ENCODE results near the gene RIN2. TPM values are rescaled to one million over a fixed set of nuclear protein-coding genes. Genes with fewer than 3 reads are reported as not detected.

Gene RIN2
- total and polyA plus RNA-seq, 7 experiments from 2014 or later: 0.57 to 20.8 (median 1.3) TPM; not detected in 3

GRCh38 chr20:19783966-19784401 is 25.9 kb downstream of the RIN2 start:
- Mint-ChIP-seq H3K27me3 (peaks cover 0 to 14% (median 6%) of the 10 kb centered on the region in 5 donors), H3K36me3 (no peaks in the 10 kb centered on the region), H3K9me3 (peaks cover 0 to 12% (median 0%) of the 10 kb centered on the region in 11 donors), H3K4me3 (no peak overlapping the region), H3K4me1 (peaks cover 0 to 6% (median 0%) of the 10 kb centered on the region in 7 donors), H3K27ac (no peak overlapping the region)
- H3K36me3 ChIP-seq (ENCODE audit: control insufficient read depth in 2 of 3, insufficient read depth in 3 of 3, low read length in 3 of 3): no peaks in the 10 kb centered on the region
- no peak overlapping the region for H3K27ac ChIP-seq (ENCODE audit: low read depth, low read length)
- ChIA-PET POLR2A (no interaction called here), CTCF (no interaction called here)
- H3K9me3 ChIP-seq (ENCODE audit: control insufficient read depth in 2 of 3, low read length in 3 of 3): no peaks in the 10 kb centered on the region
- intact Hi-C loops (cut with micrococcal nuclease): loop anchor here in 1 of 2 donors (10.0 kb wide), 1 partner anchor 211 kb away; no protein-coding TSS in a partner anchor
- ATAC-seq: no peak
- H3K27me3 ChIP-seq (ENCODE audit: control insufficient read depth in 2 of 2, insufficient read depth in 2 of 2, low read length in 2 of 2): no peaks in the 10 kb centered on the region
- no peak overlapping the region for H3K4me3 ChIP-seq (ENCODE audit: low read length)
- no peak for DNase-seq
- H3K4me1 ChIP-seq (ENCODE audit: control insufficient read depth in 2 of 2, insufficient read depth in 2 of 2, low read length in 2 of 2): no peaks in the 10 kb centered on the region

- ATAC-seq (peak; percentile 60), DNase-seq (no peak)
- ChIA-PET POLR2A (no interaction called here), CTCF (no interaction called here)
- peaks cover 0 to 6% (median 0%) of the 10 kb centered on the region in 7 donors for H3K4me1 Mint-ChIP-seq
- Histone ChIP-seq H3K27ac (ENCODE audit: low read depth, low read length) (no peak overlapping the region), H3K9me3 (ENCODE audit: control insufficient read depth in 2 of 3, low read length in 3 of 3) (no peaks in the 10 kb centered on the region), H3K4me1 (ENCODE audit: control insufficient read depth in 2 of 2, insufficient read depth in 2 of 2, low read length in 2 of 2) (no peaks in the 10 kb centered on the region), H3K27me3 (ENCODE audit: control insufficient read depth in 2 of 2, insufficient read depth in 2 of 2, low read length in 2 of 2) (no peaks in the 10 kb centered on the region), H3K4me3 (ENCODE audit: low read length) (no peak overlapping the region), H3K36me3 (ENCODE audit: control insufficient read depth in 2 of 3, insufficient read depth in 3 of 3, low read length in 3 of 3) (no peaks in the 10 kb centered on the region)
- H3K27me3 Mint-ChIP-seq: peaks cover 0 to 14% (median 6%) of the 10 kb centered on the region in 5 donors
- intact Hi-C loops (cut with micrococcal nuclease): loop anchor here (1.0 to 10.0 kb wide), 2 partner anchors 210 to 211 kb away; no protein-coding TSS in a partner anchor
- no peak overlapping the region for H3K4me3 Mint-ChIP-seq
- H3K27ac Mint-ChIP-seq: no peak overlapping the region
- H3K36me3 Mint-ChIP-seq: no peaks in the 10 kb centered on the region
- peaks cover 0 to 17% (median 0%) of the 10 kb centered on the region in 11 donors for H3K9me3 Mint-ChIP-seq
These were observed 26.6 kb downstream of the RIN2 start for GRCh38 chr20:19784511-19785172.

GRCh38 chr20:19785173-19785982 is 27.3 kb downstream of the RIN2 start:
- intact Hi-C loops (cut with micrococcal nuclease): loop anchor here (1.0 to 10.0 kb wide), 2 partner anchors 209 to 210 kb away; no protein-coding TSS in a partner anchor
- no peak overlapping the region for H3K27ac Mint-ChIP-seq
- no peaks in the 10 kb centered on the region for H3K36me3 Mint-ChIP-seq
- Histone ChIP-seq H3K9me3 (ENCODE audit: control insufficient read depth in 2 of 3, low read length in 3 of 3) (no peaks in the 10 kb centered on the region), H3K27ac (ENCODE audit: low read depth, low read length) (no peak overlapping the region), H3K27me3 (ENCODE audit: control insufficient read depth in 2 of 2, insufficient read depth in 2 of 2, low read length in 2 of 2) (no peaks in the 10 kb centered on the region), H3K4me1 (ENCODE audit: control insufficient read depth in 2 of 2, insufficient read depth in 2 of 2, low read length in 2 of 2) (no peaks in the 10 kb centered on the region), H3K36me3 (ENCODE audit: control insufficient read depth in 2 of 3, insufficient read depth in 3 of 3, low read length in 3 of 3) (no peaks in the 10 kb centered on the region), H3K4me3 (ENCODE audit: low read length) (no peak overlapping the region)
- ATAC-seq (no peak), DNase-seq (no peak)
- no peak overlapping the region for H3K4me3 Mint-ChIP-seq
- ChIA-PET CTCF (no interaction called here), POLR2A (no interaction called here)
- H3K27me3 Mint-ChIP-seq: peaks cover 0 to 14% (median 8%) of the 10 kb centered on the region in 5 donors
- peaks cover 0 to 17% (median 0%) of the 10 kb centered on the region in 11 donors for H3K9me3 Mint-ChIP-seq
- H3K4me1 Mint-ChIP-seq: peaks cover 0 to 6% (median 0%) of the 10 kb centered on the region in 7 donors

GRCh38 chr20:19785983-19786285 is 27.9 kb downstream of the RIN2 start:
- no peaks in the 10 kb centered on the region for H3K27me3 ChIP-seq (ENCODE audit: control insufficient read depth in 2 of 2, insufficient read depth in 2 of 2, low read length in 2 of 2)
- no peaks in the 10 kb centered on the region for H3K36me3 ChIP-seq (ENCODE audit: control insufficient read depth in 2 of 3, insufficient read depth in 3 of 3, low read length in 3 of 3)
- ChIA-PET CTCF (no interaction called here), POLR2A (no interaction called here)
- H3K9me3 Mint-ChIP-seq: peaks cover 0 to 17% (median 0%) of the 10 kb centered on the region in 11 donors
- H3K9me3 ChIP-seq (ENCODE audit: control insufficient read depth in 2 of 3, low read length in 3 of 3): no peaks in the 10 kb centered on the region
- ATAC-seq: no peak
- no peaks in the 10 kb centered on the region for H3K4me1 ChIP-seq (ENCODE audit: control insufficient read depth in 2 of 2, insufficient read depth in 2 of 2, low read length in 2 of 2)
- DNase-seq: no peak
- peaks cover 0 to 14% (median 6%) of the 10 kb centered on the region in 5 donors for H3K27me3 Mint-ChIP-seq
- H3K4me3 ChIP-seq (ENCODE audit: low read length): no peak overlapping the region
- H3K36me3 Mint-ChIP-seq: no peaks in the 10 kb centered on the region
- H3K4me3 Mint-ChIP-seq: no peak overlapping the region
- no peak overlapping the region for H3K27ac ChIP-seq (ENCODE audit: low read depth, low read length)
- peaks cover 0 to 5% (median 0%) of the 10 kb centered on the region in 7 donors for H3K4me1 Mint-ChIP-seq
- intact Hi-C loops (cut with micrococcal nuclease): loop anchor here (1.0 to 10.0 kb wide), 2 partner anchors 209 kb away; no protein-coding TSS in a partner anchor
- no peak overlapping the region for H3K27ac Mint-ChIP-seq

GRCh38 chr20:19786311-19786710 is 28.3 kb downstream of the RIN2 start:
- intact Hi-C loops (cut with micrococcal nuclease): loop anchor here in 1 of 2 donors (10.0 kb wide), 1 partner anchor 208 kb away; no protein-coding TSS in a partner anchor
- H3K4me1 ChIP-seq (ENCODE audit: control insufficient read depth in 2 of 2, insufficient read depth in 2 of 2, low read length in 2 of 2): no peaks in the 10 kb centered on the region
- H3K9me3 ChIP-seq (ENCODE audit: control insufficient read depth in 2 of 3, low read length in 3 of 3): no peaks in the 10 kb centered on the region
- Mint-ChIP-seq H3K36me3 (no peaks in the 10 kb centered on the region), H3K27me3 (peaks cover 0 to 14% (median 6%) of the 10 kb centered on the region in 5 donors), H3K9me3 (peaks cover 0 to 17% (median 0%) of the 10 kb centered on the region in 11 donors), H3K27ac (no peak overlapping the region), H3K4me3 (no peak overlapping the region), H3K4me1 (peaks cover 0 to 5% (median 0%) of the 10 kb centered on the region in 7 donors)
- no peak for ATAC-seq
- H3K27ac ChIP-seq (ENCODE audit: low read depth, low read length): no peak overlapping the region
- ChIA-PET CTCF (no interaction called here), POLR2A (no interaction called here)
- no peak overlapping the region for H3K4me3 ChIP-seq (ENCODE audit: low read length)
- no peaks in the 10 kb centered on the region for H3K27me3 ChIP-seq (ENCODE audit: control insufficient read depth in 2 of 2, insufficient read depth in 2 of 2, low read length in 2 of 2)
- no peaks in the 10 kb centered on the region for H3K36me3 ChIP-seq (ENCODE audit: control insufficient read depth in 2 of 3, insufficient read depth in 3 of 3, low read length in 3 of 3)
- no peak for DNase-seq

GRCh38 chr20:19787366-19787765 is 29.3 kb downstream of the RIN2 start:
- Mint-ChIP-seq H3K4me3 (no peak overlapping the region), H3K4me1 (peaks cover 0 to 5% (median 0%) of the 10 kb centered on the region in 7 donors), H3K27me3 (peaks cover 0 to 17% (median 8%) of the 10 kb centered on the region in 5 donors), H3K36me3 (no peaks in the 10 kb centered on the region), H3K9me3 (peaks cover 0 to 17% (median 0%) of the 10 kb centered on the region in 11 donors), H3K27ac (no peak overlapping the region)
- ChIA-PET CTCF (no interaction called here), POLR2A (no interaction called here)
- Histone ChIP-seq H3K27ac (ENCODE audit: low read depth, low read length) (no peak overlapping the region), H3K9me3 (ENCODE audit: control insufficient read depth in 2 of 3, low read length in 3 of 3) (no peaks in the 10 kb centered on the region), H3K4me3 (ENCODE audit: low read length) (no peak overlapping the region), H3K4me1 (ENCODE audit: control insufficient read depth in 2 of 2, insufficient read depth in 2 of 2, low read length in 2 of 2) (no peaks in the 10 kb centered on the region), H3K36me3 (ENCODE audit: control insufficient read depth in 2 of 3, insufficient read depth in 3 of 3, low read length in 3 of 3) (no peaks in the 10 kb centered on the region), H3K27me3 (ENCODE audit: control insufficient read depth in 2 of 2, insufficient read depth in 2 of 2, low read length in 2 of 2) (no peaks in the 10 kb centered on the region)
- intact Hi-C loops (cut with micrococcal nuclease): loop anchor here in 1 of 2 donors (10.0 kb wide), 1 partner anchor 207 kb away; no protein-coding TSS in a partner anchor
- DNase-seq (no peak), ATAC-seq (no peak)

Data from naive thymus-derived CD4-positive, alpha-beta T cell (primary cell).